IPS-20b (cell line): Measurements from ENCODE around the gene PLA2G4D.

Experiments
- H3K27ac ChIP-seq: one replicate; pipeline ENCODE4 v1.5.1; 2013; ENCODE audit warnings: low read length
- H3K27me3 ChIP-seq: 2 replicates; pipeline ENCODE4 v1.6.1; 2013; ENCODE audit warnings: mild to moderate bottlenecking, low read length, inconsistent platforms; ENCODE audit not compliant: insufficient read depth
- H3K36me3 ChIP-seq: 2 replicates; pipeline ENCODE4 v1.6.1; 2013; ENCODE audit warnings: low read depth, mild to moderate bottlenecking, inconsistent platforms, low read length, moderate library complexity; ENCODE audit not compliant: insufficient read depth
- H3K4me1 ChIP-seq: 2 replicates; pipeline ENCODE4 v1.6.1; 2013; ENCODE audit warnings: mild to moderate bottlenecking, control low read depth, inconsistent platforms, low read length, moderate library complexity; ENCODE audit not compliant: insufficient read depth
- H3K4me3 ChIP-seq: 2 replicates; pipeline ENCODE4 v1.5.1; 2013; ENCODE audit warnings: mild to moderate bottlenecking, low read length, inconsistent platforms
- H3K9ac ChIP-seq: 2 replicates; pipeline ENCODE4 v1.6.1; 2013; ENCODE audit warnings: low read depth, mild to moderate bottlenecking, inconsistent platforms, low read length, moderate library complexity
- H3K9me3 ChIP-seq: 2 replicates; pipeline ENCODE4 v1.6.1; 2013; ENCODE audit warnings: mild to moderate bottlenecking, low read depth, low read length, inconsistent platforms; ENCODE audit not compliant: insufficient read depth

Gene PLA2G4D

DNA sequence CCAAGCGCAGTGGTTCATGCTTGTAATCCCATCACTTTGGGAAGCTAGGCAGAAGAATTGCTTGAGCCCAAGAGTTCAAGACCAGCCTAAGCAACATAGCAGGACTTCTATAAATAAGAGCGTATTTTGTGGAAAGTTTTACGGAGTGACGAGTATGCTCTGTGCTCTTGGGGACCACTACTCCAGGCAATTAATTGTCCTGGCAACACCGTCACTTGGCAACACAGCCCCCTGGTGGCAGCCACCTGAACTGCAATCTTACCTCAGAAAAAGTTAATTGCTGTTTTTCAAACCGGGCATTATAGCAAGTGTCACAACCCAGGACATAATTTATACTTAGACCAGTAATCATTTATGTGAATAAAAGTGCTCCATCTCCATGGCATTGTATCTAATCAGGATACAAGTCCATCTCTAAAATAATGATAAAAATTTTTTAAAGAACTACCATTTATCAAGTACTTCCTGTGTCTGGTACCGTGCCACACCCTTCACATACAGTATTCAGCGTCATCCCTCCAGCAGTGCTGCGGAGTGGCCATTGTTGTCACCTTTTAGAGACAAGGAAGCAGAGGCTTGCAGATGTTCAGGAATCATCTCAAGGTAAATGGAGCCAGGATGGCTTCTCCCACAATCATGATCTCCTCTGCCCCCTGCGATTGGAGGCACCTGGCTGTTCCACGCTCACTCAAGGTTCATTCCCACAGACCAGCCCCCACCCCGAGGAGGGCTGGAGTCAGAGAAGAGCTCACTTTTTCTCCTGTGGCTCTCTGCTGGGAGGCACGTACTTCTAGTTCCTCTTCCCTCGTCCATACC is 34.5 kb downstream of the PLA2G4D start:
- Histone ChIP-seq H3K9me3 (no peaks in the 10 kb centered on the region), H3K27ac (no peak overlapping the region), H3K36me3 (no peaks in the 10 kb centered on the region), H3K4me3 (no peak overlapping the region), H3K4me1 (no peaks in the 10 kb centered on the region), H3K27me3 (peaks cover 17% of the 10 kb centered on the region), H3K9ac (no peak overlapping the region)

DNA sequence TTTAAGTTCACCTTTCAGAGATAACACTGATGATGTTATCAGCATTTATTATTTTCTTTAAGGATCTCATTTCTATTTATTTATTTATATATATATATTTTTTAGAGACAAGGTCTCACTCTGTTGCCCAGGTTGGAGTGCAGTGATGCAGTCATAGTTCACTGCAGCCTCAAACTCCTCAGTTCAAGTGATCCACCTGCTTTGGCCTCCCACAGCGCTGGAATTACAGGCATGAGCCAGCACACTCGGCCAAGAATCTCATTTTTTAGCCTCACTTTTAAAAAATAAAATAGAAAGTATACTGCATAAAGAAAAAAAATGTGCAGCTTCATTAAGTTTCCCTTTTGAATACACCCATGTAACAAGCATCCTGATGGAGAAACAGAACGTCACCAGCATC is 35.6 kb downstream of the PLA2G4D start:
- H3K27me3 ChIP-seq: peaks cover 17% of the 10 kb centered on the region
- no peaks in the 10 kb centered on the region for H3K9me3 ChIP-seq
- H3K27ac ChIP-seq: no peak overlapping the region
- no peak overlapping the region for H3K4me3 ChIP-seq
- no peak overlapping the region for H3K9ac ChIP-seq
- no peaks in the 10 kb centered on the region for H3K36me3 ChIP-seq
- no peaks in the 10 kb centered on the region for H3K4me1 ChIP-seq

DNA sequence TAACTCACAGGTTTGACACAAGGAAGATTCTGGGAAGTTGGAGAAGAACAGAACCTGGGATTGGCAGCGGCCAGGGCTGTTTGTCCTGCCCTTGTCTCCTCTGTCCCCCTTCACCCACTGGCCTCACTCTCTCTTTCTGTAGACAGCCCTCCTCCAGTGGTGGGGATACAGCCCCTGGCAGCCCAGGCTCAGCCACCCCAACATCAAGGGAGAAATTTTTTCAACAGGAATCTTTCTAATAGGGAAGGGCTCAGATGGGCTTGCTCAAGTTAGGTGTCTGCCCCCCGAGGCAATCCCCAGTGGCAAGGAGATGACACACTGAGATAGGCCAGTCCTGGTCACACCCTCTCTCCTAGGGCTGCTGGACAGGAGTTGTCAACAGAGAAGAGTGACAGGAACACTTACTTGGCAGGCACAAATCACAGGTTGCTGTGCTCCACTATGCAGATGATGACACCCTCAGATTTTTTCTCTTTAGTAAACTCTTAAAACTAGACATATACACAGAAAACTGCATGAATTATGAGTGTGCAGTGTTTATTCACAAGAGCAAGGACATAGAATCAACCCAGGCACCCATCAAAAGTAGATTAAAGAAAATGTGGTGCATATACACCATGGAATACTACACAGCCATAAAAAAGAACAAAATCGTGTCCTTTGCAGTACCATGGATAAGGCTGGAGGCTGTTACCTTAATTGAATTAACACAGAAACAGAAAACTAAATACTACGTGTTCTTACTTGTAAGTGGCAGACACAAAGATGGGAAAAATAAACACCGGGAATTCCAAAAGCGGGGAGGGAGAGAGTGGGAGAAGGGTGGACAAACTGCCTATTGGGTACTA is 36.3 kb downstream of the PLA2G4D start:
- Histone ChIP-seq H3K9me3 (no peaks in the 10 kb centered on the region), H3K27me3 (peaks cover 17% of the 10 kb centered on the region), H3K36me3 (no peaks in the 10 kb centered on the region), H3K4me3 (peak overlapping the region; percentile 54; the same call in 1 of the 2 replicates), H3K9ac (no peak overlapping the region), H3K27ac (no peak overlapping the region), H3K4me1 (no peaks in the 10 kb centered on the region)

DNA sequence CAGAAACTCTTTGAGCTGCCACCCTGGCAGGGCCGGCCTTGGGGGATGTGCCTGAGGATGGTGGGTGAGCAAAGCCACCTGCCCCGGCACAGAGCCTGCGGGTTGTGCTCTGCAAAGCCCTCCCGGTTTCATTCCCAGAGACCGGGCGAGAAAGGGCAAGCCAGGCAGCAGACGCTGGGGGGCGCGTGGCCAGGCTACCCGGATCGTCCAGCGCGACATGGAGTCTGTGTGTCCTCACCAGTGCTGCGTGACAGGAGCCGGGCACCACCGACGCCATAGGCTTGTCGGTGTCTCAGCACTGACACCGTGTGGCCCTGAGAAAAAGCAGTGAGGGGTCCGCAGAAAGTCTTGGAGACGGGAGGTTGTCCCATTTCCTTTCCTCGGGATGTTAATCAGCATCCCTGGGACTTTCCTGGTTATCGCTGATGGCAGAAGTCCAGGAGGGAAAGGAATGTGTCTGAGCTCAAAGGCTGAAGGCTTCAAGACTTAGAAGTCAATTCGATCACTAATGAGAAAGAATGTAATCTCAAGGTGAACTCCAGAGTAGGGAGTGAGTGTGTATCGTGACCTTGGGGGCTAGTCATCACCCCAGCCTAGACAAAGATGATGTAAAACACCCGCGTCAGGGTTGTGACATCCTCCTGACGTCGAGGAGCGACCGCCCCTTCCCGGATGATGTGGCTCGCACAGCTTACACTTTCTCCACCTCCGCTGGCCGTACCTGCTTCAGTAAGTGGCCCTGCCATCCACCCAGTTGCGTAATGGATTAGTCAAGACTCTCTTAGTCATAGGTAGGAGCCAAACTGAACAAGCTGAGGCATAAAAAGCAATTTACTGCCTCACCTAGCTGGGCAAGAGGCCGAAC is 37.2 kb downstream of the PLA2G4D start:
- Histone ChIP-seq H3K27ac (no peak overlapping the region), H3K4me3 (peak overlapping the region; percentile 54; the same call in 1 of the 2 replicates), H3K36me3 (no peaks in the 10 kb centered on the region), H3K9ac (no peak overlapping the region), H3K9me3 (no peaks in the 10 kb centered on the region), H3K4me1 (no peaks in the 10 kb centered on the region), H3K27me3 (peaks cover 17% of the 10 kb centered on the region)

GRCh38 chr15:42053914-42054313 is 40.4 kb downstream of the PLA2G4D start:
- Histone ChIP-seq H3K9me3 (no peaks in the 10 kb centered on the region), H3K4me1 (no peaks in the 10 kb centered on the region), H3K27me3 (peaks cover 17% of the 10 kb centered on the region), H3K9ac (no peak overlapping the region), H3K36me3 (no peaks in the 10 kb centered on the region), H3K4me3 (no peak overlapping the region), H3K27ac (no peak overlapping the region)

- H3K4me3 ChIP-seq: no peak overlapping the region
- H3K9me3 ChIP-seq: no peaks in the 10 kb centered on the region
- no peaks in the 10 kb centered on the region for H3K36me3 ChIP-seq
- H3K4me1 ChIP-seq: peaks cover 4% of the 10 kb centered on the region; the same call in 1 of the 2 replicates
- peaks cover 17% of the 10 kb centered on the region for H3K27me3 ChIP-seq
- no peak overlapping the region for H3K9ac ChIP-seq
- no peak overlapping the region for H3K27ac ChIP-seq
Observed at GRCh38 chr15:42053010-42053409, 41.4 kb downstream of the PLA2G4D start.

GRCh38 chr15:42050484-42051255 is 43.7 kb downstream of the PLA2G4D start:
- peaks cover 4% of the 10 kb centered on the region; the same call in 1 of the 2 replicates for H3K4me1 ChIP-seq
- no peak overlapping the region for H3K9ac ChIP-seq
- H3K4me3 ChIP-seq: no peak overlapping the region
- no peaks in the 10 kb centered on the region for H3K27me3 ChIP-seq
- no peaks in the 10 kb centered on the region for H3K9me3 ChIP-seq
- H3K27ac ChIP-seq: no peak overlapping the region
- no peaks in the 10 kb centered on the region for H3K36me3 ChIP-seq

GRCh38 chr15:42048821-42049200 is 45.6 kb downstream of the PLA2G4D start:
- no peaks in the 10 kb centered on the region for H3K9me3 ChIP-seq
- no peak overlapping the region for H3K9ac ChIP-seq
- peaks cover 4% of the 10 kb centered on the region; the same call in 1 of the 2 replicates for H3K4me1 ChIP-seq
- no peaks in the 10 kb centered on the region for H3K36me3 ChIP-seq
- no peaks in the 10 kb centered on the region for H3K27me3 ChIP-seq
- H3K4me3 ChIP-seq: no peak overlapping the region
- no peak overlapping the region for H3K27ac ChIP-seq

GRCh38 chr15:42048080-42048820 is 46.1 kb downstream of the PLA2G4D start:
- H3K4me1 ChIP-seq: peaks cover 4% of the 10 kb centered on the region; the same call in 1 of the 2 replicates
- H3K36me3 ChIP-seq: no peaks in the 10 kb centered on the region
- no peaks in the 10 kb centered on the region for H3K27me3 ChIP-seq
- H3K4me3 ChIP-seq: no peak overlapping the region
- H3K27ac ChIP-seq: no peak overlapping the region
- no peaks in the 10 kb centered on the region for H3K9me3 ChIP-seq
- no peak overlapping the region for H3K9ac ChIP-seq

GRCh38 chr15:42046597-42046996 is 47.8 kb downstream of the PLA2G4D start:
- H3K9me3 ChIP-seq: no peaks in the 10 kb centered on the region
- no peaks in the 10 kb centered on the region for H3K27me3 ChIP-seq
- no peak overlapping the region for H3K27ac ChIP-seq
- peaks cover 4% of the 10 kb centered on the region; the same call in 1 of the 2 replicates for H3K4me1 ChIP-seq
- no peak overlapping the region for H3K9ac ChIP-seq
- no peaks in the 10 kb centered on the region for H3K36me3 ChIP-seq
- no peak overlapping the region for H3K4me3 ChIP-seq
